GF-D8 (cell line): ENCODE results near the gene TNS4.

Experiments
- DNase-seq: peaks from one replicate; lab custom pipeline; 2025; lab: John Stamatoyannopoulos, UW

TNS4 gene

GRCh38 chr17:40535438-40535837, 34.0 kb upstream of the TNS4 start:
- DNase-seq: no peak

- DNase-seq: no peak
Observed at GRCh38 chr17:40534371-40535189, 33.2 kb upstream of the TNS4 start.

GRCh38 chr17:40533896-40534295, 32.5 kb upstream of the TNS4 start:
- DNase-seq: no peak

- DNase-seq: no peak
Observed at GRCh38 chr17:40532520-40533253, 31.3 kb upstream of the TNS4 start.

GRCh38 chr17:40531051-40531991, 29.9 kb upstream of the TNS4 start:
- DNase-seq: no peak

- no peak for DNase-seq
Observed at GRCh38 chr17:40530531-40530994, 29.1 kb upstream of the TNS4 start.

GRCh38 chr17:40529991-40530390, 28.6 kb upstream of the TNS4 start:
- DNase-seq: no peak

- no peak for DNase-seq
Observed at GRCh38 chr17:40528692-40529417, 27.4 kb upstream of the TNS4 start.

GRCh38 chr17:40526668-40527067, 25.2 kb upstream of the TNS4 start:
- DNase-seq: no peak

- DNase-seq: no peak
Observed at GRCh38 chr17:40525294-40525693, 23.9 kb upstream of the TNS4 start.

GRCh38 chr17:40524243-40524965, 23.0 kb upstream of the TNS4 start:
- no peak for DNase-seq

GRCh38 chr17:40522961-40523310, 21.5 kb upstream of the TNS4 start:
- DNase-seq: no peak

GRCh38 chr17:40522250-40522960, 21.0 kb upstream of the TNS4 start:
- DNase-seq: no peak

GRCh38 chr17:40520991-40521453, 19.6 kb upstream of the TNS4 start:
- no peak for DNase-seq

- DNase-seq: no peak
Observed at GRCh38 chr17:40519089-40519775, 17.8 kb upstream of the TNS4 start.

GRCh38 chr17:40518401-40519088, 17.1 kb upstream of the TNS4 start:
- no peak for DNase-seq

GRCh38 chr17:40517981-40518380, 16.6 kb upstream of the TNS4 start:
- DNase-seq: no peak

- DNase-seq: no peak
Observed at GRCh38 chr17:40517286-40517662, 15.9 kb upstream of the TNS4 start.
